OCI-LY3 (cell line): Measurements from ENCODE around the gene DHRS13.

Experiments used
- EZH2phosphoT487 ChIP-seq: fragments of 200-600 bp; shearing (Covaris generic); IDR thresholded peaks from 2 replicates; pipeline ENCODE4 v1.6.1; 2018; ENCODE audit warnings: antibody characterized with exemption, mixed run types, low read depth
- TF ChIP-seq, protein P1 (sequence below): fragments of 200-600, 300-600 bp; sonication (generic); IDR thresholded peaks from 2 replicates; pipeline ENCODE4 v1.5.1; 2014; ENCODE audit warnings: antibody characterized with exemption, low read length, low read depth

DNA sequence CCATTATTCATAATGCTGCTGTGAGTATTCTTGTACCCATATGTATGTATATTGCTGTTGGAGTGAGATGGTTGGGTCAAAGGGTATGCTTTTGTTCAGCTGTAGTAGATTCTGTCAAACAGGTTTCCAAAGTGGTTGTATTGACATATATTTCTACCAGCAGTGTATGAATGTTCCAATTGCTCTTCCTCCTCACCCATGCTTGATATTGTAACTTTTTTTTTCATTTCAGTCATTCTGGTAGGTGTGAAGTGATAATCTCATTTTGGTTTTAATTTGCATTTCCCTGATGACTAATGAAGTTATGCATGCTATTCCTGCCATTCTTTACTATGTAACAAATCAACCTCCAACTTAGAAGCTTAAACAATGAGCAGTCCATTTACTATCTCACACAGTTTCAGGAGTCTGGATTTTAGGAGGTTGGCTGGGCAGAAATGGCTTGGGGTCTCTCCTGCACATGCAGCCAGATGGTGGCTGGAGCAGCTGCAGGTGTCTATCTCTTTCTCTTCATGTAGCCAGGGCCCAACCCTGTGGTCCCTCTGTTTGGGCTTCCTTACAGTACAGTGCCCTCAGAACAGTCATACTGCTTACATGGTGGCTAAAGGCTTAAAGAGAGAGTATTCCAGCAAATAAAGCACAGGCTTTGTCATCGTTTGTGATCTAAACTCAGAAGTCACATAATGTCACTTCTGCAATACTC is 26.9 kb downstream of the DHRS13 start:
- TF ChIP-seq, protein P1, sequence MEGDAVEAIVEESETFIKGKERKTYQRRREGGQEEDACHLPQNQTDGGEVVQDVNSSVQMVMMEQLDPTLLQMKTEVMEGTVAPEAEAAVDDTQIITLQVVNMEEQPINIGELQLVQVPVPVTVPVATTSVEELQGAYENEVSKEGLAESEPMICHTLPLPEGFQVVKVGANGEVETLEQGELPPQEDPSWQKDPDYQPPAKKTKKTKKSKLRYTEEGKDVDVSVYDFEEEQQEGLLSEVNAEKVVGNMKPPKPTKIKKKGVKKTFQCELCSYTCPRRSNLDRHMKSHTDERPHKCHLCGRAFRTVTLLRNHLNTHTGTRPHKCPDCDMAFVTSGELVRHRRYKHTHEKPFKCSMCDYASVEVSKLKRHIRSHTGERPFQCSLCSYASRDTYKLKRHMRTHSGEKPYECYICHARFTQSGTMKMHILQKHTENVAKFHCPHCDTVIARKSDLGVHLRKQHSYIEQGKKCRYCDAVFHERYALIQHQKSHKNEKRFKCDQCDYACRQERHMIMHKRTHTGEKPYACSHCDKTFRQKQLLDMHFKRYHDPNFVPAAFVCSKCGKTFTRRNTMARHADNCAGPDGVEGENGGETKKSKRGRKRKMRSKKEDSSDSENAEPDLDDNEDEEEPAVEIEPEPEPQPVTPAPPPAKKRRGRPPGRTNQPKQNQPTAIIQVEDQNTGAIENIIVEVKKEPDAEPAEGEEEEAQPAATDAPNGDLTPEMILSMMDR, result no peak
- no peak for TF ChIP-seq EZH2phosphoT487
